ENCODE results near the gene KLHL13. TPM values are rescaled to one million over a fixed set of nuclear protein-coding genes. Genes with fewer than 3 reads are reported as not detected.

Gene KLHL13
- total and polyA plus RNA-seq, 2 of the 8 experiments (the other 6 are each of a cell fraction or from before 2014, with no cell fraction given): 6.4 to 12.8 TPM

DNA sequence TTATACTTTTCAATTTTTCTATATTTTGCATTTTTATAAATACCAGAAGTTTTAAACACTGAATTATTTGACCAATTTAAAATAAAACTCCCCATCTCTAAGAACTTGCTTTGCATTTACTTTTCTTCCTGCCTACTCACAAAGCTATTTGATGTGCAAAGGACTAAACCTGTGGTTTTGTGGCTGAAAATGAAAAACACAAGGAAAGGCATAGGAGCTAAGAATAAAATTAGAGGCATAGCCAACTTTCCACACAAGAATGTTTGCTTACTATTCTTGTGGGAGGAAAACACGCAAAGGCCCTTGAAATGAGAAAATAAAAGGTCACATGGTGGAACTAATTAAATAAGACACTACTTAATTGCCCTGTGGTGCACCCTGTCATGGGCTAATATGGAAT lies 221.2 kb downstream of the KLHL13 start:
- TF ChIP-seq, protein P1, sequence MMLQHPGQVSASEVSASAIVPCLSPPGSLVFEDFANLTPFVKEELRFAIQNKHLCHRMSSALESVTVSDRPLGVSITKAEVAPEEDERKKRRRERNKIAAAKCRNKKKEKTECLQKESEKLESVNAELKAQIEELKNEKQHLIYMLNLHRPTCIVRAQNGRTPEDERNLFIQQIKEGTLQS (IDR thresholded peaks at IDR 0.05; ENCODE audit: insufficient read depth, low read depth, low read length): no peak
- Histone ChIP-seq H2BK15ac (ENCODE audit: low read length) (no peak overlapping the region), H3K18ac (ENCODE audit: extremely low read depth, low read length) (no peak overlapping the region), H3K4ac (replicated peaks; ENCODE audit: insufficient read length, low read depth, low read length) (no peak overlapping the region), H3K79me2 (ENCODE audit: control insufficient read depth in 1 of 2, insufficient read depth in 2 of 2, low read length in 2 of 2) (no peaks in the 10 kb centered on the region), H3K9ac (replicated peaks in 1 of 4; ENCODE audit: extremely low read depth in 1 of 4, low read depth in 3 of 4, low read length in 3 of 4) (no peak overlapping the region), H3K4me1 (replicated peaks in 1 of 4; ENCODE audit: control insufficient read depth in 3 of 4, insufficient read depth in 4 of 4, low read length in 3 of 4) (no peaks in the 10 kb centered on the region; a peak in 1 of 7 replicates), H4K20me1 (replicated peaks in 1 of 2; ENCODE audit: control insufficient read depth in 1 of 2, insufficient read depth in 2 of 2, low read length in 2 of 2) (no peaks in the 10 kb centered on the region), H2BK20ac (ENCODE audit: low read length) (no peak overlapping the region), H4K91ac (replicated peaks; ENCODE audit: insufficient read length, low read length) (no peak overlapping the region), H3K23me2 (ENCODE audit: low read depth, low read length) (no peaks in the 10 kb centered on the region; the same call in 1 of the 2 replicates), H3K27ac (ENCODE audit: low read depth, low read length) (no peak overlapping the region), H3K56ac (replicated peaks; ENCODE audit: insufficient read length, low read depth, low read length) (no peak overlapping the region), H3K4me2 (ENCODE audit: insufficient read depth in 1 of 2, low read depth in 2 of 2, low read length in 2 of 2) (no peak overlapping the region), H3K36me3 (ENCODE audit: control insufficient read depth in 2 of 4, insufficient read depth in 4 of 4, low read length in 3 of 4) (no peaks in the 10 kb centered on the region), H2AK5ac (ENCODE audit: low read depth, low read length) (no peak overlapping the region), H2AFZ (ENCODE audit: low read length) (no peak overlapping the region), H2BK12ac (ENCODE audit: low read depth, low read length) (no peak overlapping the region), H4K5ac (ENCODE audit: insufficient read length, low read depth, low read length) (no peak overlapping the region), H2BK120ac (replicated peaks; ENCODE audit: low read depth, low read length) (no peak overlapping the region), H4K8ac (ENCODE audit: extremely low read depth, insufficient read depth, low read length) (no peak overlapping the region), H3K27me3 (replicated peaks in 1 of 4; ENCODE audit: control insufficient read depth in 3 of 4, extremely low read depth in 1 of 4, insufficient read depth in 3 of 4, low read length in 3 of 4) (no peaks in the 10 kb centered on the region), H2BK5ac (ENCODE audit: low read depth, low read length) (no peak overlapping the region), H3K79me1 (ENCODE audit: low read depth, low read length) (no peaks in the 10 kb centered on the region), H3K14ac (ENCODE audit: insufficient read length) (no peak overlapping the region), H3K4me3 (ENCODE audit: extremely low read depth in 1 of 4, insufficient read depth in 2 of 4, low read depth in 3 of 4, low read length in 4 of 4) (no peak overlapping the region), H3K23ac (ENCODE audit: insufficient read length) (no peak overlapping the region), H3K9me3 (ENCODE audit: insufficient read depth in 2 of 2, low read depth in 1 of 2, low read length in 1 of 2) (no peaks in the 10 kb centered on the region)
- 80% methylated on average over 1 of the region's 1 CpG; no CpG with 5 or more reads in 1 of the 2 experiments for WGBS, 2 experiments (ENCODE audit: extremely low coverage in 1 of 2, insufficient coverage in 1 of 2, insufficient read length in 1 of 2, insufficient replicate concordance in 2 of 2, low coverage in 1 of 2, low lambda C conversion rate in 2 of 2, missing lambda C conversion rate in 1 of 2)
- CTCF ChIA-PET (ENCODE audit: partially characterized antibody): no interaction called here
- DNase-seq (ENCODE audit: low read depth in 1 of 2, low spot score in 2 of 2): no peak
- FAIRE-seq: no peak
- POLR2A ChIA-PET (ENCODE audit: partially characterized antibody): no interaction called here

Data from H1 (cell line).